ENCODE results near the gene AJUBA. TPM values are rescaled to one million over a fixed set of nuclear protein-coding genes. Genes with fewer than 3 reads are reported as not detected.
A peak's percentile ranks its signal among the peaks of the same experiment; 100 is the strongest.
"Not testable (repeated sequence)": the region's sequence is repeated elsewhere in the genome, so short reads cannot be mapped to it uniquely, and the experiment has no call there.

AJUBA gene
- total RNA-seq, 1 donor from 2014 or later: 7.2 TPM

DNA sequence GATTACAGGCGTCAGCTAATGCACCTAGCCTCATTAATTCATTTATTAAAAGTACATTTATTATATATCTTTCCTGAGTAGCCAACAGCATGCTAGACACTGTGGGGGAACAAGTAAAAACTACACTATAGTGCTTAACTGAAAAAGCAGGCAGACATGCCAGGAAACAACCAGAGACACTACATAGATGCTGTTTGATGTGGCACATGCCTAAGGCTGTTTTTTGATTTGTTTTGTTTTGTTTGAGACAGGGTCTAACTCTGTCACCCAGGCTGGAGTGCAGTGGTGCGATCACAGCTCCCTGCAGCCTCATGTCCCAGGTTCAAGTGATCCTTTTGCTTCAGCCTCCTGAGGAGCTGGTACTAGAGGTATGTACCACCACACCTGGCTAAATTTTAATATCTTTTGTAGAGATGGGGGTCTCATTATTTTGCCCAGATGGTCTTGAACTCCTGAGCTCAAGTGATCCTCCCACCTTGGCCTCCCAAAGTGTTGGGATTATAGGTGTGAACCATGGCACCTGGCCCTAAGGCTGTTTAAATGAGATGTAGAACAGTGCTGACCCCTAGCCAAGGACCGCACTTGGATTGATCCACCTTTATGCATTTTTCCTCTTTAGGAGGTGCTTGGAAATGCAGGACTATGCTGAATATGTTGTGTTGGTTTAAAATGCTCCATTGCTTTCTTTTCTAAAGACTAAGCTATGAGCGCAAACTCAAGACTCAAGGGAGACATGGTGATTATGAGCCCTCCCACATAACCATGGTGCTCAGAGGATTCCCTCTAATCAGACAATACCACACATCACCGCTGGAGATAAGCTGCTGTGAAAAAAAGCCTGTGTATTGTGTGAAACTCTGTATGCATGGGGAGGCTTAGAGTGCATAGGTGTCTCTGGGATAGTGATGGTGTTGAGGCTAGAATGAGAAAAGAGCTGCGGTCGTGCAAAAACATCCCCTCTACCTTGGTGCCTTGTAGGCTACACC lies 38.1 kb upstream of the AJUBA start:
- H3K27ac Mint-ChIP-seq (ENCODE audit: unreplicated experiment): peak overlapping the region; percentile 10
- H3K9me3 Mint-ChIP-seq (ENCODE audit: unreplicated experiment): no peaks in the 10 kb centered on the region
- TF ChIP-seq, protein P1, sequence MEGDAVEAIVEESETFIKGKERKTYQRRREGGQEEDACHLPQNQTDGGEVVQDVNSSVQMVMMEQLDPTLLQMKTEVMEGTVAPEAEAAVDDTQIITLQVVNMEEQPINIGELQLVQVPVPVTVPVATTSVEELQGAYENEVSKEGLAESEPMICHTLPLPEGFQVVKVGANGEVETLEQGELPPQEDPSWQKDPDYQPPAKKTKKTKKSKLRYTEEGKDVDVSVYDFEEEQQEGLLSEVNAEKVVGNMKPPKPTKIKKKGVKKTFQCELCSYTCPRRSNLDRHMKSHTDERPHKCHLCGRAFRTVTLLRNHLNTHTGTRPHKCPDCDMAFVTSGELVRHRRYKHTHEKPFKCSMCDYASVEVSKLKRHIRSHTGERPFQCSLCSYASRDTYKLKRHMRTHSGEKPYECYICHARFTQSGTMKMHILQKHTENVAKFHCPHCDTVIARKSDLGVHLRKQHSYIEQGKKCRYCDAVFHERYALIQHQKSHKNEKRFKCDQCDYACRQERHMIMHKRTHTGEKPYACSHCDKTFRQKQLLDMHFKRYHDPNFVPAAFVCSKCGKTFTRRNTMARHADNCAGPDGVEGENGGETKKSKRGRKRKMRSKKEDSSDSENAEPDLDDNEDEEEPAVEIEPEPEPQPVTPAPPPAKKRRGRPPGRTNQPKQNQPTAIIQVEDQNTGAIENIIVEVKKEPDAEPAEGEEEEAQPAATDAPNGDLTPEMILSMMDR (IDR thresholded peaks at IDR 0.05; ENCODE audit: unreplicated experiment): no peak
- H3K4me1 Mint-ChIP-seq (ENCODE audit: unreplicated experiment): peaks cover 22% of the 10 kb centered on the region
- peaks cover 4% of the 10 kb centered on the region for H3K27me3 Mint-ChIP-seq (ENCODE audit: unreplicated experiment)
- DNase-seq (ENCODE audit: low spot score): no peak
- peak overlapping the region; percentile 28 for H3K4me3 Mint-ChIP-seq (ENCODE audit: unreplicated experiment)
- peaks cover 11% of the 10 kb centered on the region for H3K36me3 Mint-ChIP-seq (ENCODE audit: low read depth, unreplicated experiment)

DNA sequence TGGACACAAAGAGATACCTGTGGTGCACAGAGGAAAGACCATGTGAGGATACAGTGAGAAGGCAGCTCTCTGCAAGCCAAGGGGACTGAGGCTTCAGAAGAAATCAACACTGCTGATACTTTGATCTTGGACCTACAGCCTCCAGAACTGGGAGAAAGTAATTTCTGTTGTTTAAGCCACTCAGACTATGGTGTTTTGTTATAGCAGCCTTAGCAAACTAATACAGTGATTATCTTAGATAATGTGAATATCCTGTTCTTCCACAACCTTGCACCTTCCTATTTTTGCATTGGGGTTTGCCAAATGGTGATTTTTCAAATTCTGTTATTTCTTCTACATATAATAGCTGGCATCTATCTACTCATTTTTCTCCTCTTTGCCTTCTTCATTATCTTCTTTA lies 35.8 kb upstream of the AJUBA start:
- H3K4me1 Mint-ChIP-seq (ENCODE audit: unreplicated experiment): peaks cover 15% of the 10 kb centered on the region
- H3K9me3 Mint-ChIP-seq (ENCODE audit: unreplicated experiment): no peaks in the 10 kb centered on the region
- H3K27me3 Mint-ChIP-seq (ENCODE audit: unreplicated experiment): no peaks in the 10 kb centered on the region
- no peak overlapping the region for H3K27ac Mint-ChIP-seq (ENCODE audit: unreplicated experiment)
- TF ChIP-seq, protein P1 (IDR thresholded peaks at IDR 0.05; ENCODE audit: unreplicated experiment): no peak
- no peak overlapping the region for H3K4me3 Mint-ChIP-seq (ENCODE audit: unreplicated experiment)
- no peak for DNase-seq (ENCODE audit: low spot score)
- H3K36me3 Mint-ChIP-seq (ENCODE audit: low read depth, unreplicated experiment): no peaks in the 10 kb centered on the region

DNA sequence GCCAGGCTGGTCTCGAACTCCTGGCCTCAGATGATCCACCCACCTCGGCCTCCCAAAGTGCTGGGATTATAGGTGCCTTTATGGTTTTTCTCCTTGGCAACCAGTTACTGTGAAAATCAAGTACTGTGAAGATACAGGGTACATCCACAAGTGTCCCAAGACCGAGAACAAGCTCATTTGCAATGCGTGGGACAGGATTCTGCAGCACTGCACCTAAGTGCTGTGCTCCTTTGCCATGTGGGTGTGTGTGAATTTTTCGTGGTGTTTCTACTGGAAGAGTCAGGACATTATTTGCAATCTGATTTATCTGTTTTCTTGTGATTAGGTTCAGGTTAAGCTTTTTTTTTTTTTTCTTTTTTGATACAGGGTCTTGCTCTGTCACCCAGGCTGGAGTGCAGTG lies 34.7 kb upstream of the AJUBA start:
- H3K9me3 Mint-ChIP-seq (ENCODE audit: unreplicated experiment): no peaks in the 10 kb centered on the region
- peaks cover 10% of the 10 kb centered on the region for H3K4me1 Mint-ChIP-seq (ENCODE audit: unreplicated experiment)
- TF ChIP-seq, protein P1 (IDR thresholded peaks at IDR 0.05; ENCODE audit: unreplicated experiment): no peak
- no peak overlapping the region for H3K27ac Mint-ChIP-seq (ENCODE audit: unreplicated experiment)
- H3K36me3 Mint-ChIP-seq (ENCODE audit: low read depth, unreplicated experiment): no peaks in the 10 kb centered on the region
- no peak for DNase-seq (ENCODE audit: low spot score)
- no peaks in the 10 kb centered on the region for H3K27me3 Mint-ChIP-seq (ENCODE audit: unreplicated experiment)
- no peak overlapping the region for H3K4me3 Mint-ChIP-seq (ENCODE audit: unreplicated experiment)

DNA sequence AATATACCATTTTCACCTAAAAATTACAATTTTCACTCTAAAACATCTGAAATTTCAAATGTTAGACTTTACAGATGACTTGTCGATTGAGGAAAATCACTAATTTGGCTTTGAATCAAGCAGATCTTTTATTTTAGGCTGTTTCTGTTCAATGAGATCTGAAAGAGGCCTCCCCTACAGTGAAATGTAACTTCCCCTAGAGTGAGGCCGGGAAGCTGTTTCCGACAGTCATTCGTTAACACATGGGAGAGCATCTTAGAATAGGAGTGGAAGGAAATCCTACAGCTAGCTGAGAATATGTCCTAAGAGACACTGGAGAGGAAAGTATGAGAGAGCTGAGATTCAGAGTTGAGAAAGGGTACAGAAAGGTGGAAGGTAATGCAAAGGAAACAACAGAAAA lies 33.3 kb upstream of the AJUBA start:
- Mint-ChIP-seq H3K36me3 (ENCODE audit: low read depth, unreplicated experiment) (no peaks in the 10 kb centered on the region), H3K27ac (ENCODE audit: unreplicated experiment) (peak overlapping the region; percentile 18), H3K9me3 (ENCODE audit: unreplicated experiment) (no peaks in the 10 kb centered on the region), H3K4me1 (ENCODE audit: unreplicated experiment) (peaks cover 4% of the 10 kb centered on the region), H3K27me3 (ENCODE audit: unreplicated experiment) (no peaks in the 10 kb centered on the region), H3K4me3 (ENCODE audit: unreplicated experiment) (no peak overlapping the region)
- TF ChIP-seq, protein P1 (IDR thresholded peaks at IDR 0.05; ENCODE audit: unreplicated experiment): no peak
- no peak for DNase-seq (ENCODE audit: low spot score)

DNA sequence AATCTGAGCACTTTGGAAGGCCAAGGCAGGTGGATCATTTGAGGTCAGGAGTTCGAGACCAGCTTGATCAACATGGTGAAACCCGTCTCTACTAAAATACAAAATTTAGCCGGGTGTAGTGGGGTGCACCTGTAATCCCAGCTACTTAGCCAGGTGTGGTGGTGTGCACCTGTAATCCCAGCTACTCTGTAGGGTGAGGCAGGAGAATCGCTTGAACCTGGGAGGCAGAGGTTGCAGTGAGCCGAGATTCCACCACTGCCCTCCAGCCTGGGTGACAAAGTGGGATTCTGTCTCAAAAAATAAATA lies 31.4 kb upstream of the AJUBA start:
- not testable (repeated sequence) for H3K36me3 Mint-ChIP-seq (ENCODE audit: low read depth, unreplicated experiment)

More for the DNA sequence above, 31.4 kb upstream of the AJUBA start:
- not testable (repeated sequence) for H3K9me3 Mint-ChIP-seq (ENCODE audit: unreplicated experiment); H3K27me3 Mint-ChIP-seq (ENCODE audit: unreplicated experiment); H3K27ac Mint-ChIP-seq (ENCODE audit: unreplicated experiment); DNase-seq (ENCODE audit: low spot score); H3K4me1 Mint-ChIP-seq (ENCODE audit: unreplicated experiment); H3K4me3 Mint-ChIP-seq (ENCODE audit: unreplicated experiment)

All from endothelial cell (in vitro differentiated cells).